Osteoblast (primary cell): ENCODE results near the gene CCDC142. TPM values are rescaled to one million over a fixed set of nuclear protein-coding genes. Genes with fewer than 3 reads are reported as not detected.

Source experiments
- DNase-seq: peaks from one replicate; pipeline ENCODE4 v3.0.0; 2011; ENCODE audit warnings: low spot score, mixed read lengths; ENCODE audit not compliant: insufficient read length; ENCODE audit errors: missing footprints
- H2AFZ ChIP-seq: 2 replicates; pipeline ENCODE4 v1.6.0; 2011; ENCODE audit warnings: mild to moderate bottlenecking, low read length
- H3K27ac ChIP-seq: 2 replicates; pipeline ENCODE4 v1.5.1; 2011; ENCODE audit warnings: mild to moderate bottlenecking, low read depth, low read length, moderate library complexity
- H3K27me3 ChIP-seq: 2 replicates; pipeline ENCODE4 v1.6.0; 2012; ENCODE audit warnings: mild to moderate bottlenecking, control low read depth, inconsistent platforms, low read length, moderate library complexity; ENCODE audit not compliant: insufficient read depth
- H3K36me3 ChIP-seq: 2 replicates; pipeline ENCODE4 v1.5.1; 2011; ENCODE audit warnings: mild to moderate bottlenecking, low read length, control low read depth, moderate library complexity; ENCODE audit not compliant: insufficient read depth
- H3K4me1 ChIP-seq: 2 replicates; pipeline ENCODE4 v1.5.1; 2011; ENCODE audit warnings: mild to moderate bottlenecking, low read length, control low read depth, moderate library complexity; ENCODE audit not compliant: insufficient read depth
- H3K4me2 ChIP-seq: 2 replicates; pipeline ENCODE4 v1.6.0; 2011; ENCODE audit warnings: mild to moderate bottlenecking, low read length; ENCODE audit not compliant: insufficient read depth
- H3K4me3 ChIP-seq: fragments of 200-600 bp; sonication (generic); 3 replicates; pipeline ENCODE4 v1.5.1; 2012; ENCODE audit warnings: mild to moderate bottlenecking, low read length, inconsistent platforms; ENCODE audit not compliant: insufficient read depth
- H3K79me2 ChIP-seq: 2 replicates; pipeline ENCODE4 v1.6.0; 2012; ENCODE audit warnings: mild to moderate bottlenecking, low read length, control low read depth, inconsistent platforms; ENCODE audit not compliant: insufficient read depth
- H3K9me3 ChIP-seq: 2 replicates; pipeline ENCODE4 v1.5.1; 2011; ENCODE audit warnings: low read depth, low read length, control low read depth
- H4K20me1 ChIP-seq: 2 replicates; pipeline ENCODE4 v1.6.0; 2012; ENCODE audit warnings: mild to moderate bottlenecking, low read length, control low read depth; ENCODE audit not compliant: insufficient read depth
- CTCF ChIP-seq: IDR thresholded peaks from 2 replicates; pipeline ENCODE4 v1.5.1; 2011; ENCODE audit warnings: mild to moderate bottlenecking, low read depth, low read length, moderate library complexity; ENCODE audit errors: extremely low read depth
- total RNA-seq: library from RNA; depleted of rRNA; stranded (reverse); fragments of >200 nt; gene quantifications from 2 replicates; pipeline ENCODE4 v1.2.3, GENCODE V29; 2012

The CCDC142 gene
- total RNA-seq = 32.4 and 32.6 TPM in 2 replicates

- peak within 1 kb of the TSS; percentile 77 for H3K27ac ChIP-seq
- TF ChIP-seq CTCF = peak; percentile 97
- H3K4me2 ChIP-seq = peak within 1 kb of the TSS; percentile 94
- peaks cover 25% of the 10 kb centered on the region for H3K4me1 ChIP-seq
- H3K9me3 ChIP-seq = no peaks in the 10 kb centered on the region
- H3K36me3 ChIP-seq = peaks cover 30% of the 10 kb centered on the region
- H2AFZ ChIP-seq = peak within 1 kb of the TSS; percentile 99
- DNase-seq = peak; percentile 98
- H4K20me1 ChIP-seq = no peaks in the 10 kb centered on the region
- H3K4me3 ChIP-seq = peak within 1 kb of the TSS; percentile 95
- H3K27me3 ChIP-seq = no peaks in the 10 kb centered on the region
- H3K79me2 ChIP-seq = peaks cover 62% of the 10 kb centered on the region
These were observed at the start of gene CCDC142, which contains the start of gene TTC31 for GRCh38 chr2:74482801-74483674. Gene CCDC142, minus strand, starts transcription at chr2:74482998. Its CDS starts 161 bp downstream, at chr2:74482837. Gene TTC31, plus strand, starts transcription at chr2:74483081. Its CDS starts 15 bp downstream, at chr2:74483096.

GRCh38 chr2:74532222-74532621, 49.4 kb upstream of the CCDC142 start:
- TF ChIP-seq CTCF = peak; percentile 38
- peak; percentile 92 for DNase-seq
- H3K9me3 ChIP-seq = no peaks in the 10 kb centered on the region
- no peak overlapping the region for H3K4me3 ChIP-seq
- no peak overlapping the region for H2AFZ ChIP-seq
- H3K27ac ChIP-seq = no peak overlapping the region
- peaks cover 47% of the 10 kb centered on the region for H3K79me2 ChIP-seq
- H3K27me3 ChIP-seq = no peaks in the 10 kb centered on the region
- peaks cover 13% of the 10 kb centered on the region for H4K20me1 ChIP-seq
- peaks cover 29% of the 10 kb centered on the region for H3K4me1 ChIP-seq
- peak overlapping the region; percentile 99 for H3K4me2 ChIP-seq
- peaks cover 53% of the 10 kb centered on the region for H3K36me3 ChIP-seq

- H3K9me3 ChIP-seq = no peaks in the 10 kb centered on the region
- no peak overlapping the region for H2AFZ ChIP-seq
- H3K27ac ChIP-seq = peak overlapping the region; percentile 70
- peak overlapping the region; percentile 99 for H3K4me2 ChIP-seq
- H4K20me1 ChIP-seq = peaks cover 16% of the 10 kb centered on the region
- H3K36me3 ChIP-seq = peaks cover 53% of the 10 kb centered on the region
- no peaks in the 10 kb centered on the region for H3K27me3 ChIP-seq
- H3K4me1 ChIP-seq = peaks cover 29% of the 10 kb centered on the region
- DNase-seq = no peak
- peaks cover 47% of the 10 kb centered on the region for H3K79me2 ChIP-seq
- peak overlapping the region; percentile 93 for H3K4me3 ChIP-seq
- TF ChIP-seq CTCF = no peak
These were observed 48.9 kb upstream of the CCDC142 start for GRCh38 chr2:74531666-74532065.
